ENCODE data around the gene GSG1L.

- TF ChIP-seq CTCF (IDR thresholded peaks at IDR 0.05) (no peak), POLR2A (IDR thresholded peaks at IDR 0.05) (no peak)
Measured at GRCh38 chr16:27950206-27950887, 113.2 kb downstream of the GSG1L start.

All from adrenal gland (tissue), 5 donors.